Calu3 (cell line): Measurements from ENCODE around the gene MYF5. TPM values are rescaled to one million over a fixed set of nuclear protein-coding genes. Genes with fewer than 3 reads are reported as not detected.

Source experiments
- BruUV-seq: library from RNA; stranded (reverse); fragments of 400-500 nt; replicated peaks from 2 replicates; lab custom pipeline; 2021; lab: Mats Ljungman, UMichigan
- CTCF ChIA-PET: fragments of 300-600 bp; sonication (Branson Sonifier 250); formaldehyde crosslinking; loops from one replicate; lab custom pipeline; 2022; ENCODE audit warnings: antibody characterized with exemption; lab: Charles Lee
- DNase-seq: peaks from one replicate; pipeline ENCODE4 v3.0.0; 2022
- H3K27ac Mint-ChIP-seq: one replicate; pipeline ENCODE4 v1.8.0; 2022; ENCODE audit warnings: mixed read lengths; ENCODE audit not compliant: unreplicated experiment
- H3K27me3 Mint-ChIP-seq: one replicate; pipeline ENCODE4 v1.8.0; 2022; ENCODE audit warnings: mixed read lengths; ENCODE audit not compliant: unreplicated experiment
- H3K36me3 Mint-ChIP-seq: one replicate; pipeline ENCODE4 v1.8.0; 2022; ENCODE audit warnings: mild to moderate bottlenecking, moderate library complexity, mixed read lengths; ENCODE audit not compliant: insufficient read depth, unreplicated experiment
- H3K4me1 Mint-ChIP-seq: one replicate; pipeline ENCODE4 v1.8.0; 2022; ENCODE audit warnings: mild to moderate bottlenecking, low read depth, mixed read lengths; ENCODE audit not compliant: unreplicated experiment
- H3K4me3 Mint-ChIP-seq: one replicate; pipeline ENCODE4 v1.8.0; 2022; ENCODE audit warnings: mild to moderate bottlenecking, low read depth, moderate library complexity, mixed read lengths; ENCODE audit not compliant: unreplicated experiment
- H3K9me3 Mint-ChIP-seq: one replicate; pipeline ENCODE4 v1.8.0; 2022; ENCODE audit warnings: low read depth, mixed read lengths; ENCODE audit not compliant: unreplicated experiment
- CTCF ChIP-seq: fragments of 200-600 bp; IDR thresholded peaks from one replicate; pipeline ENCODE4 v1.8.0; 2022; ENCODE audit warnings: antibody characterized with exemption; ENCODE audit not compliant: unreplicated experiment
- intact Hi-C: fragments of 100-400 bp; cut with micrococcal nuclease; formaldehyde crosslinking; loops from one replicate; pipeline ENCODE4 v1.10.0; 2022; ENCODE audit not compliant: unreplicated experiment
- total RNA-seq: library from RNA; stranded (reverse); gene quantifications from 2 replicates; pipeline ENCODE4 v1.2.3, GENCODE V29; 2022

MYF5 gene
- total RNA-seq, 1 experiment from 2014 or later, result not detected

GRCh38 chr12:80701388-80701787, 15.3 kb upstream of the MYF5 start:
- H3K9me3 Mint-ChIP-seq, result no peaks in the 10 kb centered on the region
- peaks cover 15% of the 10 kb centered on the region for H3K4me1 Mint-ChIP-seq
- no peak for DNase-seq
- CTCF ChIA-PET, result no interaction called here
- intact Hi-C loops, result no loop called here
- H3K36me3 Mint-ChIP-seq, result peaks cover 5% of the 10 kb centered on the region
- H3K27me3 Mint-ChIP-seq, result no peaks in the 10 kb centered on the region
- BruUV-seq, result no TSS peak
- no peak for TF ChIP-seq CTCF
- H3K4me3 Mint-ChIP-seq, result no peak overlapping the region
- no peak overlapping the region for H3K27ac Mint-ChIP-seq

- Mint-ChIP-seq H3K4me3 (peak overlapping the region; percentile 16), H3K27ac (peak overlapping the region; percentile 14), H3K9me3 (no peaks in the 10 kb centered on the region), H3K36me3 (peaks cover 5% of the 10 kb centered on the region), H3K27me3 (no peaks in the 10 kb centered on the region), H3K4me1 (peaks cover 15% of the 10 kb centered on the region)
- intact Hi-C loops, result no loop called here
- DNase-seq, result peak; percentile 20
- TF ChIP-seq CTCF, result no peak
- BruUV-seq, result no TSS peak
- CTCF ChIA-PET, result no interaction called here
Observed at GRCh38 chr12:80702889-80703805, 13.6 kb upstream of the MYF5 start.

- CTCF ChIA-PET, result no interaction called here
- no peak for DNase-seq
- no peaks in the 10 kb centered on the region for H3K27me3 Mint-ChIP-seq
- peaks cover 15% of the 10 kb centered on the region for H3K4me1 Mint-ChIP-seq
- peaks cover 5% of the 10 kb centered on the region for H3K36me3 Mint-ChIP-seq
- H3K4me3 Mint-ChIP-seq, result no peak overlapping the region
- no peak for TF ChIP-seq CTCF
- no peaks in the 10 kb centered on the region for H3K9me3 Mint-ChIP-seq
- intact Hi-C loops, result no loop called here
- BruUV-seq, result no TSS peak
- no peak overlapping the region for H3K27ac Mint-ChIP-seq
Observed at GRCh38 chr12:80704420-80704819, 12.3 kb upstream of the MYF5 start.

- TF ChIP-seq CTCF, result no peak
- no peak for DNase-seq
Observed at GRCh38 chr12:80707126-80707829, 9.4 kb upstream of the MYF5 start, which contains the start of gene MYF6. Gene MYF6 (plus strand): TSS chr12:80707634. CDS start chr12:80707720, 86 bp downstream.

More at GRCh38 chr12:80707126-80707829, 9.4 kb upstream of the MYF5 start, which contains the start of gene MYF6:
- BruUV-seq, result no TSS peak
- intact Hi-C loops, result no loop called here
- no peak within 1 kb of the TSS for H3K4me3 Mint-ChIP-seq
- peaks cover 5% of the 10 kb centered on the region for H3K36me3 Mint-ChIP-seq
- no peaks in the 10 kb centered on the region for H3K27me3 Mint-ChIP-seq
- CTCF ChIA-PET, result no interaction called here
- H3K27ac Mint-ChIP-seq, result no peak within 1 kb of the TSS
- no peaks in the 10 kb centered on the region for H3K9me3 Mint-ChIP-seq
- peaks cover 15% of the 10 kb centered on the region for H3K4me1 Mint-ChIP-seq
